HepG2 (cell line): ENCODE measurements around the gene DIS3L2. TPM values are rescaled to one million over a fixed set of nuclear protein-coding genes. Genes with fewer than 3 reads are reported as not detected.
A peak's percentile ranks its signal among the peaks of the same experiment; 100 is the strongest.

ENCODE experiments used
- ATAC-seq: fragments of 200-7000 bp; cut with Tn5 transposase; 3 replicates; pipeline ENCODE4 v1.9.1; 2020; ENCODE audit warnings: mild to moderate bottlenecking, moderate library complexity
- BruUV-seq: library from RNA; stranded (reverse); fragments of 400-500 nt; replicated peaks from 2 replicates; lab custom pipeline; 2021; lab: Mats Ljungman, UMichigan
- CTCF ChIA-PET: fragments of 300-600 bp; formaldehyde crosslinking; extraction: SDS; loops from one replicate; lab custom pipeline; 2021; ENCODE audit warnings: low total read pairs, inconsistent platforms, low intra/inter-chr PET ratio; lab: Yijun Ruan, JAX
- POLR2A ChIA-PET: fragments of 350-600 bp; sonication (Branson Sonifier 250); formaldehyde crosslinking; loops from one replicate; lab custom pipeline; 2020; ENCODE audit warnings: antibody characterized with exemption, inconsistent platforms; lab: Yijun Ruan, JAX
- DNase-seq: peaks from one replicate; pipeline ENCODE4 v3.0.0-alpha.2; 2015; ENCODE audit warnings: low spot score
- FAIRE-seq: peaks from 3 replicates; lab custom pipeline; 2011; peaks lifted over from hg19 to GRCh38; lab: Jason Lieb, UNC
- H2AFZ ChIP-seq: one replicate; pipeline ENCODE4 v1.6.1; 2011; ENCODE audit warnings: low read length, inconsistent platforms
- H3K27ac ChIP-seq: fragments of 300-600 bp; 3 replicates; pipeline ENCODE4 v1.8.0; 2011; ENCODE audit warnings: mixed run types, mild to moderate bottlenecking, mixed read lengths, low read length, inconsistent platforms; ENCODE audit not compliant: insufficient read depth; ENCODE audit errors: extremely low read length
- H3K27me3 ChIP-seq, 2 experiments: fragments of 200-600 bp in 1 of 2; 2 replicates in 1 of 2; 3 replicates in 1 of 2; pipeline versions ENCODE4 v1.6.0 to v1.8.0; 2011; ENCODE audit warnings: low read length in 2 of 2, mild to moderate bottlenecking in 2 of 2, moderate library complexity in 2 of 2, inconsistent platforms in 1 of 2; ENCODE audit not compliant: insufficient read depth in 2 of 2, control insufficient read depth in 1 of 2
- H3K36me3 ChIP-seq, 2 experiments: fragments of 200-600 bp in 1 of 2; replicated peaks in 1 of 2; 2 replicates in 1 of 2; 3 replicates in 1 of 2; pipeline versions ENCODE4 v1.5.1 to v1.8.0; 2011; ENCODE audit warnings: low read length in 2 of 2, inconsistent platforms in 1 of 2; ENCODE audit not compliant: insufficient read depth in 2 of 2, control insufficient read depth in 1 of 2
- H3K4me1 ChIP-seq: 2 replicates; pipeline ENCODE4 v1.5.1; 2012; ENCODE audit warnings: low read length, inconsistent platforms; ENCODE audit not compliant: insufficient read depth
- H3K4me2 ChIP-seq: 2 replicates; pipeline ENCODE4 v1.6.0; 2011; ENCODE audit warnings: low read depth, low read length, inconsistent platforms
- H3K4me3 ChIP-seq, 3 experiments: fragments of 200-600 bp in 1 of 3; sonication (generic), shearing (Covaris generic) in 1 of 3; replicated peaks in 1 of 3; 2 replicates each; pipeline ENCODE4 v1.5.1; 2011 to 2016; ENCODE audit warnings: low read length in 3 of 3, inconsistent platforms in 2 of 3, low read depth in 2 of 3, mild to moderate bottlenecking in 2 of 3, control low read depth in 1 of 3, mixed read lengths in 1 of 3; ENCODE audit not compliant: insufficient read depth in 1 of 3
- H3K79me2 ChIP-seq: one replicate; pipeline ENCODE4 v1.6.1; 2011; ENCODE audit warnings: low read length, inconsistent platforms; ENCODE audit not compliant: insufficient read depth
- H3K9ac ChIP-seq: 2 replicates; pipeline ENCODE4 v1.6.0; 2011; ENCODE audit warnings: mild to moderate bottlenecking, low read depth, low read length, inconsistent platforms; ENCODE audit not compliant: insufficient read depth
- H3K9me3 ChIP-seq: 2 replicates; pipeline ENCODE4 v1.5.1; 2012; ENCODE audit warnings: mild to moderate bottlenecking, low read length
- H4K20me1 ChIP-seq: 2 replicates; pipeline ENCODE4 v1.6.0; 2011; ENCODE audit warnings: inconsistent platforms, mild to moderate bottlenecking, low read length, moderate library complexity; ENCODE audit not compliant: insufficient read depth
- KDM5A ChIP-seq: fragments of 200-600 bp; sonication (generic); IDR thresholded peaks from 2 replicates; pipeline ENCODE4 v1.7.0; 2018; ENCODE audit warnings: antibody characterized with exemption, mild to moderate bottlenecking, low read length, borderline replicate concordance
- KLF11 ChIP-seq: IDR thresholded peaks from 2 replicates; pipeline ENCODE4 v1.6.1; 2016; ENCODE audit warnings: missing compliant biosample characterization
- MNT ChIP-seq: fragments of 450-650 bp; IDR thresholded peaks from 2 replicates; pipeline ENCODE4 v1.6.1; 2016
- NCOR1 ChIP-seq: fragments of 200-600 bp; sonication (generic); IDR thresholded peaks from 2 replicates; pipeline ENCODE4 v1.7.0; 2017; ENCODE audit warnings: antibody characterized with exemption, low read length, borderline replicate concordance
- REPIN1 ChIP-seq: sonication (generic); formaldehyde crosslinking; IDR thresholded peaks from 2 replicates; pipeline ENCODE4 v1.8.0; 2022; ENCODE audit warnings: missing genetic modification reagents, low read depth, mild to moderate bottlenecking, borderline replicate concordance
- REXO4 ChIP-seq: sonication (generic); formaldehyde crosslinking; IDR thresholded peaks from 2 replicates; pipeline ENCODE4 v1.8.0; 2022; ENCODE audit warnings: missing genetic modification reagents, mild to moderate bottlenecking, borderline replicate concordance
- RFX1 ChIP-seq: fragments of 450-650 bp; IDR thresholded peaks from 2 replicates; pipeline ENCODE4 v1.6.1; 2017
- RFX3 ChIP-seq: IDR thresholded peaks from 2 replicates; pipeline ENCODE4 v1.6.1; 2016; ENCODE audit warnings: missing biosample characterization, missing genetic modification reagents
- SOX13 ChIP-seq, 3 experiments: fragments of 450-650 bp in 1 of 3; sonication (generic) in 1 of 3; formaldehyde crosslinking in 1 of 3; IDR thresholded peaks in 2 of 3; conservative IDR thresholded peaks in 1 of 3; 2 replicates each; pipeline versions ENCODE4 v1.5.0 to v1.6.1; 2016 to 2020; ENCODE audit warnings: antibody characterized with exemption in 1 of 3, mild to moderate bottlenecking in 1 of 3, missing compliant biosample characterization in 1 of 3, missing genetic modification reagents in 1 of 3, moderate library complexity in 1 of 3
- SOX6 ChIP-seq, 2 experiments: fragments of 450-650 bp in 1 of 2; sonication (generic) in 1 of 2; formaldehyde crosslinking in 1 of 2; IDR thresholded peaks; 2 replicates each; pipeline versions ENCODE4 v1.4.0 to v1.6.1; 2017 to 2020; ENCODE audit warnings: antibody characterized with exemption in 1 of 2, mild to moderate bottlenecking in 1 of 2, missing genetic modification reagents in 1 of 2
- ZNF251 ChIP-seq: sonication (generic); formaldehyde crosslinking; IDR thresholded peaks from 2 replicates; pipeline ENCODE4 v1.9.0; 2021; ENCODE audit warnings: mild to moderate bottlenecking, missing genetic modification reagents
- ZNF792 ChIP-seq: IDR thresholded peaks from 2 replicates; pipeline ENCODE4 v1.6.1; 2016
- WGBS: methylation state at CpG from one replicate; pipeline ENCODE4 v1.1.6; 2017; ENCODE audit warnings: low lambda C conversion rate; 5-methylcytosine and 5-hydroxymethylcytosine counted together
- in situ Hi-C: cut with HindIII; loops from 2 replicates; pipeline ENCODE4 v1.10.0; 2017; ENCODE audit warnings: low pct_unique_long_range_greater_than_20kb; ENCODE audit not compliant: extremely low pct_ligation_motif_present
- intact Hi-C: fragments of 100-400 bp; cut with micrococcal nuclease; formaldehyde crosslinking; loops from one replicate; pipeline ENCODE4 v1.10.0; 2022; ENCODE audit not compliant: unreplicated experiment
- polyA plus RNA-seq, 8 experiments: library from polyadenylated mRNA; depleted of rRNA in 3 of 8; stranded (reverse) in 7 of 8; unstranded in 1 of 8; fragments of >200 nt; fragmentation: Illumina TruSeq in 4 of 8; extraction: Trizol in 4 of 8; gene quantifications; 2 replicates each; pipeline versions ENCODE4 v1.2.1 to v1.2.3, GENCODE V29; 2011 to 2016; ENCODE audit warnings: low read depth in 4 of 8, missing spikeins in 1 of 8, mixed read lengths in 1 of 8; ENCODE audit not compliant: insufficient read depth in 1 of 8
- total RNA-seq, 5 experiments: library from RNA; depleted of rRNA; stranded (reverse); fragments of >200 nt; fragmentation: Illumina TruSeq; extraction: Trizol; gene quantifications; 2 replicates each; pipeline ENCODE4 v1.2.3, GENCODE V29; 2016; ENCODE audit warnings: low read depth in 1 of 5
- TF ChIP-seq, protein P1 (sequence below): sonication (generic); formaldehyde crosslinking; conservative IDR thresholded peaks from 2 replicates; pipeline ENCODE4 v1.4.0; 2020; ENCODE audit warnings: missing genetic modification reagents
- TF ChIP-seq, protein P2 (sequence below), 2 experiments: sonication (generic) in 1 of 2; formaldehyde crosslinking in 1 of 2; IDR thresholded peaks; 2 replicates each; pipeline versions ENCODE4 v1.6.1 to v1.9.0; 2014 to 2022; ENCODE audit warnings: antibody characterized with exemption in 1 of 2, borderline replicate concordance in 1 of 2, inconsistent platforms in 1 of 2, low read depth in 1 of 2, missing genetic modification reagents in 1 of 2

DIS3L2 gene
- total and polyA plus RNA-seq, 2 of the 13 experiments (the other 11 are each of a cell fraction or from before 2014, with no cell fraction given), result 7.0 to 23.9 TPM

GRCh38 chr2:231965102-231965501, 3.6 kb downstream of the DIS3L2 start:
- no peak overlapping the region for H3K9ac ChIP-seq
- no peak overlapping the region for H3K4me3 ChIP-seq
- peak; percentile 85 for DNase-seq
- intact Hi-C loops (no loop called here), in situ Hi-C loops (no loop called here)
- H3K27me3 ChIP-seq, result no peaks in the 10 kb centered on the region
- no peak overlapping the region for H3K4me2 ChIP-seq
- CTCF ChIA-PET, result no interaction called here
- peak; percentile 35 for ATAC-seq
- H3K4me1 ChIP-seq, result peaks cover 55% of the 10 kb centered on the region
- H3K36me3 ChIP-seq, result no peaks in the 10 kb centered on the region
- POLR2A ChIA-PET, result no interaction called here
- H3K27ac ChIP-seq, result peak overlapping the region; percentile 24
- peaks cover 9% of the 10 kb centered on the region; the same call in 1 of the 2 replicates for H4K20me1 ChIP-seq
- peak; percentile 32 for FAIRE-seq
- 26% methylated on average over 1 of the region's 1 CpG for WGBS
- H3K9me3 ChIP-seq, result no peaks in the 10 kb centered on the region
- peaks cover 72% of the 10 kb centered on the region for H3K79me2 ChIP-seq
- BruUV-seq, result no TSS peak
- H2AFZ ChIP-seq, result no peak overlapping the region
- TF ChIP-seq, protein P1, sequence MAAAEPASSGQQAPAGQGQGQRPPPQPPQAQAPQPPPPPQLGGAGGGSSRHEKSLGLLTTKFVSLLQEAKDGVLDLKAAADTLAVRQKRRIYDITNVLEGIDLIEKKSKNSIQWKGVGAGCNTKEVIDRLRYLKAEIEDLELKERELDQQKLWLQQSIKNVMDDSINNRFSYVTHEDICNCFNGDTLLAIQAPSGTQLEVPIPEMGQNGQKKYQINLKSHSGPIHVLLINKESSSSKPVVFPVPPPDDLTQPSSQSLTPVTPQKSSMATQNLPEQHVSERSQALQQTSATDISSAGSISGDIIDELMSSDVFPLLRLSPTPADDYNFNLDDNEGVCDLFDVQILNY (CRISPR knock-in tag), result no peak
- TF ChIP-seq SOX6 (IDR thresholded peaks at IDR 0.05) (no peak), SOX6 (CRISPR knock-in tag; IDR thresholded peaks at IDR 0.05) (peak; percentile 49; the same call in 1 of the 2 replicates), MNT (no peak), RFX3 (CRISPR knock-in tag) (peak; percentile 55; the same call in 1 of the 2 replicates), KDM5A (peak; percentile 39; the same call in 1 of the 2 replicates), REPIN1 (CRISPR knock-in tag) (no peak), RFX1 (peak; percentile 71), KLF11 (CRISPR knock-in tag) (no peak), NCOR1 (0 out of 2 replicates have a peak, but pooled peaks have one; percentile 21), REXO4 (CRISPR knock-in tag) (no peak), SOX13 (IDR thresholded peaks at IDR 0.05) (no peak), SOX13 (CRISPR knock-in tag; conservative IDR thresholded peaks at IDR 0.05 in 1 of 2, IDR thresholded peaks at IDR 0.05 in 1 of 2) (peak in 1 of 2 experiments; percentile 76; a peak in 1 of 4 replicates), ZNF251 (CRISPR knock-in tag) (no peak), ZNF792 (no peak)
- TF ChIP-seq, protein P2, sequence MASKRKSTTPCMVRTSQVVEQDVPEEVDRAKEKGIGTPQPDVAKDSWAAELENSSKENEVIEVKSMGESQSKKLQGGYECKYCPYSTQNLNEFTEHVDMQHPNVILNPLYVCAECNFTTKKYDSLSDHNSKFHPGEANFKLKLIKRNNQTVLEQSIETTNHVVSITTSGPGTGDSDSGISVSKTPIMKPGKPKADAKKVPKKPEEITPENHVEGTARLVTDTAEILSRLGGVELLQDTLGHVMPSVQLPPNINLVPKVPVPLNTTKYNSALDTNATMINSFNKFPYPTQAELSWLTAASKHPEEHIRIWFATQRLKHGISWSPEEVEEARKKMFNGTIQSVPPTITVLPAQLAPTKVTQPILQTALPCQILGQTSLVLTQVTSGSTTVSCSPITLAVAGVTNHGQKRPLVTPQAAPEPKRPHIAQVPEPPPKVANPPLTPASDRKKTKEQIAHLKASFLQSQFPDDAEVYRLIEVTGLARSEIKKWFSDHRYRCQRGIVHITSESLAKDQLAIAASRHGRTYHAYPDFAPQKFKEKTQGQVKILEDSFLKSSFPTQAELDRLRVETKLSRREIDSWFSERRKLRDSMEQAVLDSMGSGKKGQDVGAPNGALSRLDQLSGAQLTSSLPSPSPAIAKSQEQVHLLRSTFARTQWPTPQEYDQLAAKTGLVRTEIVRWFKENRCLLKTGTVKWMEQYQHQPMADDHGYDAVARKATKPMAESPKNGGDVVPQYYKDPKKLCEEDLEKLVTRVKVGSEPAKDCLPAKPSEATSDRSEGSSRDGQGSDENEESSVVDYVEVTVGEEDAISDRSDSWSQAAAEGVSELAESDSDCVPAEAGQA (IDR thresholded peaks at IDR 0.05; ENCODE audit: low read depth), result no peak
- TF ChIP-seq, protein P2 (CRISPR knock-in tag; IDR thresholded peaks at IDR 0.05; ENCODE audit: borderline replicate concordance), result no peak
